GM19468 (cell line): Measurements from ENCODE around the gene ALG12.

ENCODE experiments used
- ATAC-seq: cut with Tn5 transposase; IDR thresholded peaks from one replicate; pipeline ENCODE4 v1.9.1; 2021; ENCODE audit warnings: mild to moderate bottlenecking, moderate library complexity, moderate number of reproducible peaks; ENCODE audit not compliant: unreplicated experiment; ENCODE audit errors: extremely low read depth

Gene ALG12

DNA sequence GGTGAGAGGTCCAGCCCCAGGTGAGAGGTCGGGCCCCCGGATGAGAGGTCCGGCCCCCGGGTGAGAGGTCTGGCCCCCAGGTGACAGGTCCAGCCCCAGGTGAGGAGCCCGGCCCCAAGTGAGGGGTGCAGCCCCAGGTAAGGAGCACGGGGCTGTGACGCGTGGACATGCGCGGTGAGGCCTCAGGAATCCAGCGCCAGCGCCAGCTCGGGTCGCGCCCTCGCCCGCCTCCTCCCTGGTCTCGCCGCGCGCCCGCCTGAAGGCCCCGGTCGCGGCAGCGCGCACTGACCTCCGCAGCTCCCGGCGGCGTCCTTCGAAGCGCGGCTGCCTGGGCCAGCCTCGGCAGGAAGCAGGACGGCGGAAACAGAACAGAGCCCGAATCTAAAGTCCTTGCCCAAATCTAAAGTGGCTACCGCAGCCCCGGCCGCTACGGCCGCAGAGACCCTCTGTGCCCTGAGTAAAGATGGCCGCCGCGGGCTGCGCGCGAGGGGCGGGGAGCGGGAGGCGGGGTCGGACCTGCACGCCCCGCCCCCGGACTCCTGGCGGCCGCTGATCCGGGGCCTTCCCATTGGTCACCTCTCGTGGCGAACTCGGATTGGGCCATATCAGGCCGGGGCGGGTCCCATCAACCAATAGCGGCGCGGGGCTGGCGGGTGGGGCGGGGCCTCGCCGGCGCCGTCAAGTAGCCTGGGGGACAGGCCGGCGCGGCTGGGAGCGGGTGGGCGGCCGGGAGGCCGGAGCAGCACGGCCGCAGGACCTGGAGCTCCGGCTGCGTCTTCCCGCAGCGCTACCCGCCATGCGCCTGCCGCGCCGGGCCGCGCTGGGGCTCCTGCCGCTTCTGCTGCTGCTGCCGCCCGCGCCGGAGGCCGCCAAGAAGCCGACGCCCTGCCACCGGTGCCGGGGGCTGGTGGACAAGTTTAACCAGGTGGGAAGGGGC lies at the start of gene ALG12, which contains the start of gene CRELD2:
ALG12 (minus strand) TSS at position 465 of the 937 bp plus-strand sequence. CDS start 4,673 bp downstream, outside the sequence.
CRELD2 (plus strand) TSS at position 661 of the 937 bp plus-strand sequence; CDS start at position 797, 136 bp downstream.
- peak; percentile 62 for ATAC-seq

GRCh38 chr22:49967706-49968208 lies 49.5 kb upstream of the ALG12 start:
- ATAC-seq = no peak

DNA sequence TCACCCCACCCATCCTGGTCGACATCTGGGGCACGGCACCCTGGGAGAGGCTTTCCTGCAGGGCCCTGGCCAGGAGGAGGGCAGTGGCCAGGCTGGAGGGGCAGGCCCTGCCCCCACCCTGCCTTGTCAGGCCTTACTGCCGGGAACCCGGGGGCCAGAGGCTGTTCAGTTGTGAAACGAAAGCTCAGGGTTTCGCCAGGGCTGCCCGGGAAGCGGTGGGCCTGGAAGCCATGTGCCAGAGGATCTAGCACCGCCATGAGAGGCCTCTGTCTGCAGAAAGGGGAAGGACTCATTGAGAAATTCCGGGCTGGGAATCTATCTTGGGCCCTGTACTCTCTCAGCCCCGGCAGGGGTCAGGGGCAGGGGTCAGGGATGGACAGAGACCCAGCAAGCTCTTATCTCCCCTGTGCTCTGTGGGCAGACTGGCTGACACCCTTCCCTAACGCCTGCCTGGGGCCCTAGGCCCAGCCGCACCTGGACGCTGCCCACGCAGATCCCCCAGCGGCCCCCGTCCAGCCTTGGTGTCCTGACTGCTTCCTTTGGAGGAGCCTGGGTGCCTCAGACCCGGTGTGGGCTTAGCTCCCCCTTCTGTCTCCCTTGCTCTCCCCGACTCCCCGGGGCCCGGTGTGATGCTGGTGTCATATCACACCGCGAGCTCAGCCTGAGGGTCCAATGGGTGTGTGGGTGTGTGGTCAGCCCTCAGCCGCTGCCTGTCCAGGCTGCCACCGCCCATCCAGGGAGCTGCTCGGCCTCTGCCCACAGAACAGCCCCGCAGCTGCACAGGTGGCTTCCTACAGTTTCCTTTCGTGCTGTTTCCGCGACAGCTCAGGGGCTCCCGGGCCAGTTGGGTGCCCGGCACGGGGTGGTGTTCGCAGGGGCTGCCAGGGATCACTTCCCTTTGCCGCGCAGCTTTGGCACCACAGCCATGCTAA lies 48.8 kb upstream of the ALG12 start:
- ATAC-seq = no peak

DNA sequence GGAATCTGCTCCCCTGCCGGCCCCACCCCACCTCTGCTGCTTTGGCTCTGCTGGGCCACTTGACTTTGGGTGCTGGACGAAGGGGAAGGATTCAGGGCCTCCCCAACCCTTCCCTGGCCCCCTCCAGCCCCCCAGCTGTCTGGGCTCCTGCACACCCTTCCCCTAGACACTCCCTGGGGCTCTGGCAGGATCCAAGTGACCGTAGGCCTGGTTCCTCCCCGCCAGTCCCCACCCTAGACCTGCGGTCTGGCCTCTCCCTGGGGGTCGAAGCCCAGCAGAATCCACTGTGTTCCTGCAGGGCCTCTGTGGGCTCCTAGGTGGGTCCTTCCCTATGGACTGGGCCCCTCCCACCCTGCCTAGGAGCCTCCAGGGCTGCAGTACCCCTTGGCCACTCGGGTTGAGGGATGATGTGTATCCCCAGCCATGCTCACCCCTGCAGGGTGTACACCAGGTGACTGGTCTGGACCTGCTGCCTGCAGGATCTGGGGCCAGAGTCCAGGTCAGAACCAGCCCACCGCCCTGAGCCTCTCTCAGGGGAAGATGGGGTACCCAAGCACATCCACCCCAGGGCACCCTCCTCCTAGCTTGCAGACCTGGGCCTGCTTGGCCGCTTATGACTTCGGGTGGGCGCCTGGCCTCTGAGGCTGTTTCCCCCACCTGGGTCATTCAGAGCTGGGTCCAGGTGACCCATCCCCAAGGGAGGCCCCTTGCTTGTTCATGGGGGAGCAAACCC lies 48.0 kb upstream of the ALG12 start:
- no peak for ATAC-seq

GRCh38 chr22:49965091-49966040 lies 47.1 kb upstream of the ALG12 start:
- ATAC-seq = no peak

GRCh38 chr22:49964136-49965090 lies 46.2 kb upstream of the ALG12 start:
- no peak for ATAC-seq

DNA sequence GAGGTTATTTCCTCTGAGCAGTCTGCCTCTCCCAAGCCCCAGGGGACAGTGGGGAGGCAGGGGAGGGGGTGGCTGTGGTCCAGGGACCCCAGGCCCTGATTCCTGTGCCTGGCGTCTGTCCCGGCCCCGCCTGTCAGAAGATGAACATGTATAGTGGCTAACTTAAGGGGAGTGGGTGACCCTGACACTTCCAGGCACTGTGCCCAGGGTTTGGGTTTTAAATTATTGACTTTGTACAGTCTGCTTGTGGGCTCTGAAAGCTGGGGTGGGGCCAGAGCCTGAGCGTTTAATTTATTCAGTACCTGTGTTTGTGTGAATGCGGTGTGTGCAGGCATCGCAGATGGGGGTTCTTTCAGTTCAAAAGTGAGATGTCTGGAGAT lies 45.4 kb upstream of the ALG12 start:
- ATAC-seq = no peak

DNA sequence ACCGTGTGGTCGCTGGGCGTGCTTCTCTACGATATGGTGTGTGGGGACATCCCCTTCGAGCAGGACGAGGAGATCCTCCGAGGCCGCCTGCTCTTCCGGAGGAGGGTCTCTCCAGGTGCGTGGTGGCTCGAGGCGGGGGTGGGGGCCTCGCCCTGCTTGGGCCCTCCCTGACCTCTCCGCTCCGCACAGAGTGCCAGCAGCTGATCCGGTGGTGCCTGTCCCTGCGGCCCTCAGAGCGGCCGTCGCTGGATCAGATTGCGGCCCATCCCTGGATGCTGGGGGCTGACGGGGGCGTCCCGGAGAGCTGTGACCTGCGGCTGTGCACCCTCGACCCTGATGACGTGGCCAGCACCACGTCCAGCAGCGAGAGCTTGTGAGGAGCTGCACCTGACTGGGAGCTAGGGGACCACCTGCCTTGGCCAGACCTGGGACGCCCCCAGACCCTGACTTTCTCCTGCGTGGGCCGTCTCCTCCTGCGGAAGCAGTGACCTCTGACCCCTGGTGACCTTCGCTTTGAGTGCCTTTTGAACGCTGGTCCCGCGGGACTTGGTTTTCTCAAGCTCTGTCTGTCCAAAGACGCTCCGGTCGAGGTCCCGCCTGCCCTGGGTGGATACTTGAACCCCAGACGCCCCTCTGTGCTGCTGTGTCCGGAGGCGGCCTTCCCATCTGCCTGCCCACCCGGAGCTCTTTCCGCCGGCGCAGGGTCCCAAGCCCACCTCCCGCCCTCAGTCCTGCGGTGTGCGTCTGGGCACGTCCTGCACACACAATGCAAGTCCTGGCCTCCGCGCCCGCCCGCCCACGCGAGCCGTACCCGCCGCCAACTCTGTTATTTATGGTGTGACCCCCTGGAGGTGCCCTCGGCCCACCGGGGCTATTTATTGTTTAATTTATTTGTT lies 44.8 kb upstream of the ALG12 start:
- ATAC-seq = no peak

- ATAC-seq = no peak
Measured at GRCh38 chr22:49962012-49962750, 43.9 kb upstream of the ALG12 start.

- ATAC-seq = no peak
Measured at GRCh38 chr22:49961601-49962011, 43.4 kb upstream of the ALG12 start.

DNA sequence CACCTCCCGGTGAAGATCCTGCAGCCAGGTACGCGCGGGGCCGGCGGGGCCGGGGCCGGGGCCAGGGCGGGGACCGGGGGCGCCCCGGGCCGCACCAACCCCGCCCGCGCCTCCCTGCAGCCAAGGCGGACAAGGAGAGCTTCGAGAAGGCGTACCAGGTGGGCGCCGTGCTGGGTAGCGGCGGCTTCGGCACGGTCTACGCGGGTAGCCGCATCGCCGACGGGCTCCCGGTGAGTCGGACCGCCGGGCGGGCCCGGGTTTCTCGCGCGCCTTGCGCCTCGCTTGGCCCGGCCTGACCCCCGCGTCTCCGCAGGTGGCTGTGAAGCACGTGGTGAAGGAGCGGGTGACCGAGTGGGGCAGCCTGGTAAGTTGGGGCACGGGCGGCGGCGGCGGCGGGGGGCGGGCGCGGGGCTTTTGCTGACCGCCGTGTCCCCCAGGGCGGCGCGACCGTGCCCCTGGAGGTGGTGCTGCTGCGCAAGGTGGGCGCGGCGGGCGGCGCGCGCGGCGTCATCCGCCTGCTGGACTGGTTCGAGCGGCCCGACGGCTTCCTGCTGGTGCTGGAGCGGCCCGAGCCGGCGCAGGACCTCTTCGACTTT lies 42.9 kb upstream of the ALG12 start:
- no peak for ATAC-seq

- peak; percentile 53 for ATAC-seq
Measured at GRCh38 chr22:49960159-49961004, 42.1 kb upstream of the ALG12 start, which contains the start of gene PIM3. Gene PIM3, plus strand, starts transcription at chr22:49960772. Its CDS starts 176 bp downstream, at chr22:49960948.

DNA sequence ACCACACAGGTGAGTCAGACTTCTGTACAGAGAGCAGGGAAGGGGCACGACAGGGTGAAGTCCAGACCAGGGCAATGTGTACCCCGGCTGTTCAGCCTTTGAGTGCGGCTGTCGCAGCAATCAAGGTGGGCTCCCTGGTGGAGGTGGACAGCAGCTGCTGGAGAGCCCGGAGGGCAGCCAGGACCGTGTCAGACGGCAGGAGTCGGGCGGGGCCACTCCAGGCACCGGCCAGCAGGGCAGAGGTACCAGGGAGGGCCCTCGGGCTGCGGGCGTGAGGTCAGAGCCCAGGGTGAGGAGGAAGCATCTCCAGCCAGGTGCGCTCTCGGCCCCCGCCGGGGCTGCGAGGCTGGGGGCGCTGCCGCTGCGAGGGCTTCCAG lies 41.5 kb upstream of the ALG12 start:
- ATAC-seq = peak; percentile 15

DNA sequence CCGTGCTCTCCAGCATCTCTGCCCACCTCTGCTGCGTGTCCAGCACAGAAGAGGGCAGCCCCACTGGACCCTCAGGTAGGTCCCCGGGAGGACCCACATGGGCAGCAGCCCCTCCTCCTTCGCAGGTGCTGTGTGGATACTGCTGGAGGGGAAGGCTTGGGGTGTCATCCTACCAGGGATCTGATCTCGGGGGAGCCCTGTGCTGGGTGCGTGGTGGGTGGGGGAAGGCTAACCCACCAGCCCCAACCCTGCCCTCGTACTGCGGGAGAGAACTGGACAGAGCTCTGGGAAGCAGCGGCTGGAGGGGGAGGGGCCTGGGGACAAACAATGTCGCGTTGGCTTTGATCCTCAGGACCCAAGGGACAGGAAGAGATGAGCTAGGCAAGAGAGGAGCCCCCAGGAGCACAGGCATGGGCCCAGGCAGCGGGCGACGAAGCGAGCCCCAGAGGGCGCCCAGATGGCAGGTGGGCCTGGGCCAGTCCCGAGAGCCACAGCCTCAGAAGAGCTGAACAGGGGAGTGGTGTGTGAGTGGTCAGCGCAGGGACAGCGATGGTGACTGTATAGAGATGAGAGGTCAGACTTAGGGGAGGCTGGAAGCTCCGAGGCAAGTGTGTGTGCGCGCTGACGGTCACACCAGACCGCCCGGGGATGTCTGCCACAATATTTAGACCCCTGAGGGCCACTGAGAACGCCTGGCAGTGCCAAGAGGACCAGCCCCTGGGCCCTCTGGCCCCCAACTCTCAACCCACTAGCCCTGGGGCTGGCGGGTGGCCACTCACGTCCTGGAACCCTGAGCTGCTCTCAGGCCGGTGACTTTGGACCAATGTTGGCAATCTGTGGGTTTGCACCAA lies 40.9 kb upstream of the ALG12 start:
- no peak for ATAC-seq
